ENCODE results near the gene IMMP1L. TPM values are rescaled to one million over a fixed set of nuclear protein-coding genes. Genes with fewer than 3 reads are reported as not detected.

The IMMP1L gene
- total RNA-seq, 3 donors from 2014 or later: 23.9 to 66.3 (median 27.2) TPM

DNA sequence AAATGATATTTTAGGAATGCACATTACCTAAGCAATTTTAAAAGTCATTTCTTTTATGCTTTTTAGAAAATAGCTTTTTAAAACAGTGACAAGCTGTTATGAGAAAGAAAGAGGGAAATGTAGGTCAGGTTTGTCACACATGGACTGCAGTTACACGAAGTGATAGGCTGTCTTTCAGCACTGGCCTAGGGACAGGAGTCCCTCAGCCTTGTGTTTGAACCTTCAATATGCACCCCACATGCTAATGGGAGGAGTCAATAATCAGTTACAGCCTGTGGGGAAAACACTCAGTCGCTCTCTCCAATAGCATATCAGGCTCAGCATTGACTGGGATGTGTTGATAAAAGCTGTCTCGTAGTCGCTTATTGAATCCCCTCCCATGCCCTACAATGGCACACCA, 94.0 kb downstream of the IMMP1L start:
- H3K27ac ChIP-seq: no peak overlapping the region
- TF ChIP-seq POLR2AphosphoS5 (IDR thresholded peaks at IDR 0.05): no peak
- no peaks in the 10 kb centered on the region for H3K27me3 ChIP-seq
- no peaks in the 10 kb centered on the region for H3K9me3 ChIP-seq
- no peaks in the 10 kb centered on the region for H3K4me1 ChIP-seq
- DNase-seq (ENCODE audit: low spot score in 2 of 2): no peak
- intact Hi-C loops (cut with DNase I; ENCODE audit: low total_unique reads): no loop called here
- no peaks in the 10 kb centered on the region for H3K36me3 ChIP-seq
- no peak overlapping the region for H3K4me3 ChIP-seq

DNA sequence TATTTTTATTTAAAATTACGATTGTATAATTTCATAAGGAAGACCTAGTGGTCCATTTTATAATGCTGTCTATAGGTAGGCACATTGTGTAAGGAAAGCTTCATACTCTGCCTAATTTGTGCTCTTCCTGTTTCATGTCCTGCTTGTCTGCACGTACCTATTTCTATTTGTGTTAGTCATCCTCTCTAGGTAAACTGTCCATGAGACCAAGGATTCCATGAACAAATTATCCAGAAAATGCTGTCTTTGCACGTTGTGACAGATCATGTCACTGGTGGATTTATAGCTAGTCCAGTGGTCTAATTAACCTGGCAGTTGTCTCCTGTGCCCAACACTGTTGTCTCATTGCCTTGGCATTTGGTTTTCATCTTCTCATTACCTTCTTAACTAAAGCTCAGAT, 95.1 kb downstream of the IMMP1L start:
- Histone ChIP-seq H3K9me3 (no peaks in the 10 kb centered on the region), H3K4me1 (no peaks in the 10 kb centered on the region), H3K4me3 (no peak overlapping the region), H3K27ac (no peak overlapping the region), H3K27me3 (no peaks in the 10 kb centered on the region), H3K36me3 (no peaks in the 10 kb centered on the region)
- intact Hi-C loops (cut with DNase I; ENCODE audit: low total_unique reads): no loop called here
- TF ChIP-seq POLR2A (IDR thresholded peaks at IDR 0.05) (no peak), POLR2AphosphoS5 (IDR thresholded peaks at IDR 0.05) (no peak)
- TF ChIP-seq, protein P1, sequence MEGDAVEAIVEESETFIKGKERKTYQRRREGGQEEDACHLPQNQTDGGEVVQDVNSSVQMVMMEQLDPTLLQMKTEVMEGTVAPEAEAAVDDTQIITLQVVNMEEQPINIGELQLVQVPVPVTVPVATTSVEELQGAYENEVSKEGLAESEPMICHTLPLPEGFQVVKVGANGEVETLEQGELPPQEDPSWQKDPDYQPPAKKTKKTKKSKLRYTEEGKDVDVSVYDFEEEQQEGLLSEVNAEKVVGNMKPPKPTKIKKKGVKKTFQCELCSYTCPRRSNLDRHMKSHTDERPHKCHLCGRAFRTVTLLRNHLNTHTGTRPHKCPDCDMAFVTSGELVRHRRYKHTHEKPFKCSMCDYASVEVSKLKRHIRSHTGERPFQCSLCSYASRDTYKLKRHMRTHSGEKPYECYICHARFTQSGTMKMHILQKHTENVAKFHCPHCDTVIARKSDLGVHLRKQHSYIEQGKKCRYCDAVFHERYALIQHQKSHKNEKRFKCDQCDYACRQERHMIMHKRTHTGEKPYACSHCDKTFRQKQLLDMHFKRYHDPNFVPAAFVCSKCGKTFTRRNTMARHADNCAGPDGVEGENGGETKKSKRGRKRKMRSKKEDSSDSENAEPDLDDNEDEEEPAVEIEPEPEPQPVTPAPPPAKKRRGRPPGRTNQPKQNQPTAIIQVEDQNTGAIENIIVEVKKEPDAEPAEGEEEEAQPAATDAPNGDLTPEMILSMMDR (IDR thresholded peaks at IDR 0.05): no peak
- no peak for DNase-seq (ENCODE audit: low spot score in 2 of 2)

DNA sequence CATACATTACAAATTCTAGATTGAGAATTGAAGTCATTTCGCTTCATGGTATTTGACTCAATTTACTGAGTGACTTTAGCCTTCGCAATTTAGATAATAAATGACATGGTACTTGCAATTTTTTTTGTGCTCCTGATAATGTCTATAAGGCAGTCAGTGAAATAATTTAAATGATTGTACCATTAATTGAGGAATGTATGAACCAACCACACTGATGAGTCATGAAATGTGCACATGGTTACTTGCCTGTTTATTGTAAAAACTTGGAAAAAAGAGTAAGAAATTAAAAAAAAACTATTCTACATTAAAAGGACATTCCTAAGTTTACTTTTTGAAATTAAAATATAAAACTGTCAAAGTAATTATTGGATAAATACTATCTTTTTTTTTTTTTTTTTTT, 96.5 kb downstream of the IMMP1L start:
- Histone ChIP-seq H3K27ac (no peak overlapping the region), H3K4me3 (no peak overlapping the region), H3K4me1 (no peaks in the 10 kb centered on the region), H3K9me3 (no peaks in the 10 kb centered on the region), H3K36me3 (no peaks in the 10 kb centered on the region), H3K27me3 (no peaks in the 10 kb centered on the region)
- intact Hi-C loops (cut with DNase I; ENCODE audit: low total_unique reads): no loop called here
- TF ChIP-seq POLR2A (IDR thresholded peaks at IDR 0.05) (no peak), POLR2AphosphoS5 (IDR thresholded peaks at IDR 0.05) (no peak)
- TF ChIP-seq, protein P1 (IDR thresholded peaks at IDR 0.05): no peak
- no peak for DNase-seq (ENCODE audit: low spot score in 2 of 2)

DNA sequence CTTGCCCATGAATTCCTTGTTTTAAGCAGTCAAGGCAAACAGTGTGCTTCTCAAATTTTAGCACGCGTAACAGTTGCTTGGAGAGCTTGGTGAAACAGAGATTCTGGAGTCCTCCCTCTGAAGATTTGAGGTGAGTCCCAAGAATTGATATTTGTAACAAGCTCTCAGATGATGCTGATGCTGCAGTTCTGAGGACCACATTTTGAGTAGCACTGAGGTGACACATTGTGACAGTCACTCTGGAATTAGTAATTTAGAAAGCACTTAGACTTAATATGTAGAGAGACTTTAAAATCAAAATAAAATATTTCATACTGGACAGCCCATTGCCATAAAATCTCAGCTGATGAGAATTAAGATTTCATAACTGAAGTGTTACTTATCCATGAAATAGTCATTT, 101.2 kb downstream of the IMMP1L start:
- H3K4me1 ChIP-seq: no peaks in the 10 kb centered on the region
- intact Hi-C loops (cut with DNase I; ENCODE audit: low total_unique reads): no loop called here
- no peak overlapping the region for H3K27ac ChIP-seq
- TF ChIP-seq POLR2A (IDR thresholded peaks at IDR 0.05) (no peak), POLR2AphosphoS5 (IDR thresholded peaks at IDR 0.05) (no peak)
- TF ChIP-seq, protein P1 (IDR thresholded peaks at IDR 0.05): no peak
- H3K4me3 ChIP-seq: no peak overlapping the region
- no peaks in the 10 kb centered on the region for H3K27me3 ChIP-seq
- no peaks in the 10 kb centered on the region for H3K36me3 ChIP-seq
- no peaks in the 10 kb centered on the region for H3K9me3 ChIP-seq
- no peak for DNase-seq (ENCODE audit: low spot score in 2 of 2)

DNA sequence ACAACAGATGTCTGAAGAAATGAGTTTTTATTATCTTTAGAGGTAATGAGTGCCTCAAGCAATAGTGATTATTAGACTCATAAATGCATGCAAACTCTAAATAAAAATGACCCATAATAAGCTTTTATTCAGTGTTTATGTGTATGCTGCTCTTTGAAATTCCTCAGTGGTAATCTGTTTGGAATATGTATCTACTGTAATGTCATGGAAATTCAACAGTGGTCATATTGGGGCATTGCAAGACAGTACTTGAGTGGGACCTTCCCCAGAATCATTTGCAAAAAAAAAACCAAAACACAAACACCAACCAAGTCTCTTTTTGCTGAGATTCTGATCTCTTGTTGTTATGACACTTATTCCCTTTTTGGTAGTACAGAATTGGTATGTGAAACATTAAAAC, 104.8 kb downstream of the IMMP1L start:
- Histone ChIP-seq H3K4me1 (no peaks in the 10 kb centered on the region), H3K27me3 (no peaks in the 10 kb centered on the region), H3K9me3 (no peaks in the 10 kb centered on the region), H3K27ac (no peak overlapping the region), H3K4me3 (no peak overlapping the region), H3K36me3 (no peaks in the 10 kb centered on the region)
- no peak for TF ChIP-seq POLR2A (IDR thresholded peaks at IDR 0.05)
- TF ChIP-seq, protein P1 (IDR thresholded peaks at IDR 0.05): no peak
- TF ChIP-seq POLR2AphosphoS5 (IDR thresholded peaks at IDR 0.05): no peak
- no peak for DNase-seq (ENCODE audit: low spot score in 2 of 2)
- intact Hi-C loops (cut with DNase I; ENCODE audit: low total_unique reads): no loop called here

DNA sequence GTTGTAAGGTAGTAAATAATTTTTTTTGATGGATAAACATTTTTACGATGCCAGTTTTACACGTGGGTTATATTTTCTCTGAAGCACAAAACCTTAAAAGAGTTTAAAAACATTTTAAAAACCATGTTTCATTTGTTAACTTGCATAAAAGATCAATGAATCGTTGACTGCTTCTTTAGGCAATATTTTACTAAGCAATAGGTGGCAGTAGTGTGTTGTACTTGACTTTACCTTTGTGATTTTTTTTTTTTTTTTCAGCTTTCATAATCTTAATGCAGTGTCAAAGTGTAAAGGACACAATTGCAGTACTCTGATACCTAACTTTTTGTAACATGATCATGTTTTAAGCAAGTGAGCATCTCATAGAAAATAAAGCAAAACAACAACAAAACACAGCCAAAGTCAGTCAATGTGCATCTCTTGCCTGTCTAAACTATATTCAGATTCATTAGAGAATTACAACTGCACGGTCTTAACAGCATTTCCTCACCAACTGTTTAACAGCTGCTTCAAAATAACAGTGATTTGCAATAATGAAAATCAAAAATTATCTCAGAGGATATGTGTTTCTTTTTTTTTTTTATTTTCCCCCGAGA, 112.1 kb downstream of the IMMP1L start:
- H3K4me1 ChIP-seq: no peaks in the 10 kb centered on the region
- TF ChIP-seq POLR2AphosphoS5 (IDR thresholded peaks at IDR 0.05) (no peak), POLR2A (IDR thresholded peaks at IDR 0.05) (no peak)
- TF ChIP-seq, protein P1 (IDR thresholded peaks at IDR 0.05): peak in 1 of 3 donors; percentile 42
- no peaks in the 10 kb centered on the region for H3K36me3 ChIP-seq
- no peak for DNase-seq (ENCODE audit: low spot score in 2 of 2)
- H3K27me3 ChIP-seq: no peaks in the 10 kb centered on the region
- no peak overlapping the region for H3K27ac ChIP-seq
- H3K4me3 ChIP-seq: no peak overlapping the region
- intact Hi-C loops (cut with DNase I; ENCODE audit: low total_unique reads): no loop called here
- H3K9me3 ChIP-seq: peaks cover 0 to 19% of the 10 kb centered on the region in 2 donors

All from breast epithelium (tissue), 4 donors.